DOHH2 (cell line): ENCODE measurements around the gene MARK4.

Experiments
- CTCF ChIP-seq: fragments of 200-600 bp; sonication (generic); IDR thresholded peaks from one replicate; pipeline ENCODE4 v1.5.1; 2014; ENCODE audit warnings: antibody characterized with exemption, mild to moderate bottlenecking, low read depth, low read length; ENCODE audit not compliant: poor library complexity, severe bottlenecking
- EZH2phosphoT487 ChIP-seq: fragments of 200-600 bp; sonication (generic); IDR thresholded peaks from 2 replicates; pipeline ENCODE4 v1.6.1; 2017; ENCODE audit warnings: borderline replicate concordance, mild to moderate bottlenecking, antibody characterized with exemption, low read length, moderate library complexity, mixed read lengths

GRCh38 chr19:45321848-45322247 is 70.8 kb downstream of the MARK4 start:
- TF ChIP-seq CTCF: no peak
- TF ChIP-seq EZH2phosphoT487: no peak
